Upper lobe of left lung (tissue), 6 donors: ENCODE data around the gene IFT88. TPM values are rescaled to one million over a fixed set of nuclear protein-coding genes. Genes with fewer than 3 reads are reported as not detected.
"Not testable (repeated sequence)": the region's sequence is repeated elsewhere in the genome, so short reads cannot be mapped to it uniquely, and the experiment has no call there.

Source experiments
- ATAC-seq, 2 donors: fragments of 200-7000 bp; cut with Tn5 transposase; one replicate each; pipeline ENCODE4 v1.9.1; 2022; ENCODE audit warnings: mild to moderate bottlenecking in 2 of 2, moderate library complexity in 2 of 2; ENCODE audit not compliant: low FRiP score in 2 of 2
- DNase-seq, 2 donors: peaks; one replicate each; pipeline ENCODE4 v3.0.0-alpha.2; 2019 to 2020
- H3K27ac ChIP-seq, 4 donors: fragments of 200-600 bp; sonication (generic); one replicate each; pipeline ENCODE4 v1.5.1; 2016 to 2019
- H3K27me3 ChIP-seq, 4 donors: fragments of 200-600 bp; sonication (generic); one replicate each; pipeline ENCODE4 v1.5.1; 2017 to 2019
- H3K36me3 ChIP-seq, 4 donors: fragments of 200-600 bp; sonication (generic); one replicate each; pipeline ENCODE4 v1.5.1; 2016 to 2019
- H3K4me1 ChIP-seq, 4 donors: fragments of 200-600 bp; sonication (generic); one replicate each; pipeline ENCODE4 v1.5.1; 2018 to 2019
- H3K4me3 ChIP-seq, 4 donors: fragments of 200-600 bp; sonication (generic); one replicate each; pipeline ENCODE4 v1.5.1; 2017 to 2019; ENCODE audit warnings: mild to moderate bottlenecking in 2 of 4, moderate library complexity in 1 of 4
- H3K9me3 ChIP-seq, 4 donors: fragments of 200-600 bp; sonication (generic); one replicate each; pipeline ENCODE4 v1.5.1; 2018 to 2019
- EP300 ChIP-seq, 4 donors: sonication (generic); formaldehyde crosslinking; IDR thresholded peaks; one replicate each; pipeline ENCODE4 v1.5.1; 2017; ENCODE audit warnings: antibody characterized with exemption in 4 of 4, control low read depth in 2 of 4
- POLR2A ChIP-seq, 4 donors: fragments of 450-650 bp; IDR thresholded peaks; one replicate each; pipeline ENCODE4 v1.5.1; 2016 to 2017; ENCODE audit warnings: antibody characterized with exemption in 4 of 4, mild to moderate bottlenecking in 2 of 4
- POLR2AphosphoS5 ChIP-seq, 2 donors: sonication (generic); formaldehyde crosslinking; IDR thresholded peaks; one replicate each; pipeline ENCODE4 v1.5.1; 2017; ENCODE audit warnings: antibody characterized with exemption in 2 of 2
- WGBS, 2 donors: methylation state at CpG; one replicate each; pipeline ENCODE4 v1.1.5; 2017 to 2018; 5-methylcytosine and 5-hydroxymethylcytosine counted together
- total RNA-seq, 6 donors: library from RNA; depleted of rRNA in 4 of 6; stranded (reverse); fragments of >200 nt in 4 of 6; gene quantifications; one replicate each; pipeline versions ENCODE4 v1.1.0 to v1.2.1, GENCODE V29; 2016 to 2021
- TF ChIP-seq, protein P1 (sequence below), 6 experiments: fragments of 450-650 bp in 4 of 6; fragments of 200-600 bp in 2 of 6; sonication (generic) in 2 of 6; IDR thresholded peaks; one replicate each; pipeline ENCODE4 v1.5.1; 2016 to 2019; ENCODE audit warnings: antibody characterized with exemption in 6 of 6
- donor health status: DM: no; HTN: no; CAD: no; lungs with moderate emphysema.
- donor health status: DM: no; HTN: yes; CAD: no; lungs with severe emphysema.

Gene IFT88
- total RNA-seq, 6 donors from 2014 or later, result 5.5 to 55.5 (median 15.5) TPM

DNA sequence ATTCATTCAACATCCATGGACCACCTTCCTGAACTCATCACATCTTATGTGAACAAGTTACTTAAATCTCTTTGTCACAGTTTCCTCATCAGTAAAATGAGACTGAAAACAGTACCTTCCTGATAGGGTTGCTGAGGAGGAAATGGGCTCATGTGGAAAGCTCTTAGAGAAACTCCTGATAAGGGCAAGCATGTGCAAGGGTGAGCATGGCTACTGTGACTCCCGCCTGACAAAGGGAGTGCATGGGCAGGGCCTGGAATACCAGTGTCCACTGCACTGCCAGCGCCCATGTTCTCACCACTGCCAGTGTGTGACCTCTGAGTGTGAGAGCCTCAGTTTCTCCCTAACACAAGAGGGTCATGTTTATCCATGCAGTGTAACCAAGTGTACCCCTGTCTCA is 109.3 kb downstream of the IFT88 start:
- Histone ChIP-seq H3K9me3 (no peaks in the 10 kb centered on the region), H3K4me3 (no peak overlapping the region), H3K36me3 (peaks cover 0 to 10% (median 0%) of the 10 kb centered on the region in 4 donors), H3K27ac (no peak overlapping the region), H3K4me1 (no peaks in the 10 kb centered on the region), H3K27me3 (no peaks in the 10 kb centered on the region)
- ATAC-seq (no peak), DNase-seq (no peak)
- WGBS, 2 donors, result 91 to 97% methylated on average over 2 of the region's 2 CpGs
- no peak for TF ChIP-seq POLR2A (IDR thresholded peaks at IDR 0.05)
- TF ChIP-seq EP300 (IDR thresholded peaks at IDR 0.05), result no peak
- TF ChIP-seq, protein P1, sequence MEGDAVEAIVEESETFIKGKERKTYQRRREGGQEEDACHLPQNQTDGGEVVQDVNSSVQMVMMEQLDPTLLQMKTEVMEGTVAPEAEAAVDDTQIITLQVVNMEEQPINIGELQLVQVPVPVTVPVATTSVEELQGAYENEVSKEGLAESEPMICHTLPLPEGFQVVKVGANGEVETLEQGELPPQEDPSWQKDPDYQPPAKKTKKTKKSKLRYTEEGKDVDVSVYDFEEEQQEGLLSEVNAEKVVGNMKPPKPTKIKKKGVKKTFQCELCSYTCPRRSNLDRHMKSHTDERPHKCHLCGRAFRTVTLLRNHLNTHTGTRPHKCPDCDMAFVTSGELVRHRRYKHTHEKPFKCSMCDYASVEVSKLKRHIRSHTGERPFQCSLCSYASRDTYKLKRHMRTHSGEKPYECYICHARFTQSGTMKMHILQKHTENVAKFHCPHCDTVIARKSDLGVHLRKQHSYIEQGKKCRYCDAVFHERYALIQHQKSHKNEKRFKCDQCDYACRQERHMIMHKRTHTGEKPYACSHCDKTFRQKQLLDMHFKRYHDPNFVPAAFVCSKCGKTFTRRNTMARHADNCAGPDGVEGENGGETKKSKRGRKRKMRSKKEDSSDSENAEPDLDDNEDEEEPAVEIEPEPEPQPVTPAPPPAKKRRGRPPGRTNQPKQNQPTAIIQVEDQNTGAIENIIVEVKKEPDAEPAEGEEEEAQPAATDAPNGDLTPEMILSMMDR (IDR thresholded peaks at IDR 0.05), result no peak
- no peak for TF ChIP-seq POLR2AphosphoS5 (IDR thresholded peaks at IDR 0.05)

DNA sequence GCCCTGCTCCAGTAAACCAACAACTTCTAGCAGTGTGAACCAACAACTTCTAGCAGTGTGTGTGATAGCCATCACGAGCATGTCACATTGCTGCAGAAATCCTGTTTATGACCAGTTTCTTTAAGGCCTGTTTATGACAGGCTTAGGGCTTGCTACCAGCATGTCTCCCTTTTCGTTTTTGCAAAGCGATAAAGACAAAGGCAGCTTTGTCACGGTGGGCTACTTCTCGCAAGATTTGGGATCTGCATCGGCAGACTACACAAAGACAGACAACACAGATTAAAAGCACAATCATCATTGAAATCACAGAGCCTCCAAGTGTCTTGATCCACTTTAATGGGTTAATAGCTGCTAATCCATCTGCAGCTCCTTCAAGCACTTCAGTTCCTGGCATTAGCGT is 111.6 kb downstream of the IFT88 start:
- H3K27ac ChIP-seq, H3K9me3 ChIP-seq, ATAC-seq, H3K27me3 ChIP-seq, H3K4me1 ChIP-seq, H3K36me3 ChIP-seq, DNase-seq, H3K4me3 ChIP-seq: not testable (repeated sequence)
- 63 to 69% methylated on average over 7 of the region's 7 CpGs for WGBS, 2 donors
- peak in 1 of 4 donors; percentile 30 for TF ChIP-seq EP300 (IDR thresholded peaks at IDR 0.05)

DNA sequence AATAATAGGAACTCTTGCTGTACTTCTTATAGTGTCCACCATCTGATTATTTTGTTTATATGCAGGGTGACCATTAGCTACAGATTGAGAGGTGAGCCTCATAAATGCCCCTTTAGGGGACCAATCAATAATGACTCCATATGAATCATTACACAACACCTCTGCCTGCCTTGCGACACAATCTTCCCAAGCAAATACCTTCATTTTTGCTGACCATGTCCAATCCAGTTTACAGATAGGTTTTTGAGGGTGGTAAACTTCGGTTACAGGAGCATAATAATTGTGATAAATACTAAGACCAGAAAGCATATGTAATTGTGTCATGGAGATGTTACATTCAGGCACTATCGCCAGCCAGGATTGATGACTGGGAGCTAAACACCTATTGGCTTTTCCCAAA is 112.9 kb downstream of the IFT88 start:
- Histone ChIP-seq H3K4me1 (no peaks in the 10 kb centered on the region), H3K36me3 (peaks cover 0 to 4% (median 0%) of the 10 kb centered on the region in 4 donors), H3K27me3 (no peaks in the 10 kb centered on the region), H3K9me3 (no peaks in the 10 kb centered on the region), H3K4me3 (no peak overlapping the region), H3K27ac (no peak overlapping the region)
- TF ChIP-seq, protein P1 (IDR thresholded peaks at IDR 0.05), result no peak
- TF ChIP-seq EP300 (IDR thresholded peaks at IDR 0.05) (no peak), POLR2AphosphoS5 (IDR thresholded peaks at IDR 0.05) (no peak), POLR2A (IDR thresholded peaks at IDR 0.05) (no peak)
- 82 to 93% methylated on average over 3 of the region's 3 CpGs for WGBS, 2 donors
- ATAC-seq, result no peak
- no peak for DNase-seq

DNA sequence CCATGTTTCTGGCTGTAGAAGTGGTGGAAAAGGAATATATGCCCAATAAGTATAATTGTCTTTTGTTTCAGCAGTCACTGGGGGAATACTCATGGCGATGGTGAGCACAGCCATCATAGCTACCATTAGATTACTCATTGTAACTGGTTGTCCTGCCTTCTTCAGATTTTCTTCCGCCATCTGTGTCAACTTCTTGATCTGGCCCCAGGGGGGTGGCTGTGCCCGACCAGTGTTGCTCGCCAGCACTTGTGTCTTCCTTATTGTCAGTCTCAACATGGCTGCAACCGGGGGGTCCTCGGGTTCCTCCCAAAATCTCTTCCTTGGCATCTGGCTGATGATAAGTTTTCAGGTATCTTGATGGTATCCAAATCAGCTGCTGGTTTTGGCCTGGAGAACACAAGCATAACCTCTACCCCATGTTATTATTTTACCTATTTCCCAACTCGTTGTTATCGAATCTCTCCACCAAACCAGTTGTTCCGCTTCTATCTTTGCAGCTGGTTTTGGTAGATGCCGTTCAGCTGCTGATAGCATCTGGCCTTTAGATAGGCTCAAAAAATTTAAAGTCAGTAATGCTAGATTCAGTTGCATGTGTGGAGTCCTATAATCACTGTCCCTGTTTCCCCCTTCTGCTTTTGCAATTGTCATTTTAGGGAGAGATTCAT is 113.6 kb downstream of the IFT88 start:
- no peaks in the 10 kb centered on the region for H3K9me3 ChIP-seq
- H3K27me3 ChIP-seq, result no peaks in the 10 kb centered on the region
- DNase-seq (no peak), ATAC-seq (no peak)
- peaks cover 0 to 4% (median 0%) of the 10 kb centered on the region in 4 donors for H3K36me3 ChIP-seq
- H3K4me1 ChIP-seq, result no peaks in the 10 kb centered on the region
- no peak overlapping the region for H3K27ac ChIP-seq
- no peak overlapping the region for H3K4me3 ChIP-seq
- no peak for TF ChIP-seq POLR2AphosphoS5 (IDR thresholded peaks at IDR 0.05)
- TF ChIP-seq, protein P1 (IDR thresholded peaks at IDR 0.05), result no peak
- TF ChIP-seq POLR2A (IDR thresholded peaks at IDR 0.05), result no peak
- no peak for TF ChIP-seq EP300 (IDR thresholded peaks at IDR 0.05)
- WGBS, 2 donors, result 89 to 96% methylated on average over 10 of the region's 10 CpGs

- not testable (repeated sequence) for ATAC-seq, H3K4me3 ChIP-seq, H3K27me3 ChIP-seq, H3K27ac ChIP-seq, H3K9me3 ChIP-seq, H3K4me1 ChIP-seq, H3K36me3 ChIP-seq, DNase-seq
- 89 to 92% methylated on average over 5 of the region's 5 CpGs for WGBS, 2 donors
Measured at GRCh38 chr13:20681481-20681880, 114.5 kb downstream of the IFT88 start.

GRCh38 chr13:20682061-20682460 is 115.1 kb downstream of the IFT88 start:
- DNase-seq, result no peak
- H3K4me3 ChIP-seq, result no peak overlapping the region

More at GRCh38 chr13:20682061-20682460, 115.1 kb downstream of the IFT88 start:
- Histone ChIP-seq H3K36me3 (no peaks in the 10 kb centered on the region), H3K27ac (no peak overlapping the region), H3K9me3 (no peaks in the 10 kb centered on the region), H3K4me1 (no peaks in the 10 kb centered on the region), H3K27me3 (no peaks in the 10 kb centered on the region)
- WGBS, 2 donors, result 93 to 100% methylated on average over 1 of the region's 1 CpG
- TF ChIP-seq EP300 (IDR thresholded peaks at IDR 0.05) (no peak), POLR2A (IDR thresholded peaks at IDR 0.05) (no peak), POLR2AphosphoS5 (IDR thresholded peaks at IDR 0.05) (no peak)
- TF ChIP-seq, protein P1 (IDR thresholded peaks at IDR 0.05), result no peak
- ATAC-seq, result no peak
